ENCODE measurements around the gene GPR22. TPM values are rescaled to one million over a fixed set of nuclear protein-coding genes. Genes with fewer than 3 reads are reported as not detected.

GPR22 gene
- total and polyA plus RNA-seq, 2 donors = 0.02 to 0.05 TPM

DNA sequence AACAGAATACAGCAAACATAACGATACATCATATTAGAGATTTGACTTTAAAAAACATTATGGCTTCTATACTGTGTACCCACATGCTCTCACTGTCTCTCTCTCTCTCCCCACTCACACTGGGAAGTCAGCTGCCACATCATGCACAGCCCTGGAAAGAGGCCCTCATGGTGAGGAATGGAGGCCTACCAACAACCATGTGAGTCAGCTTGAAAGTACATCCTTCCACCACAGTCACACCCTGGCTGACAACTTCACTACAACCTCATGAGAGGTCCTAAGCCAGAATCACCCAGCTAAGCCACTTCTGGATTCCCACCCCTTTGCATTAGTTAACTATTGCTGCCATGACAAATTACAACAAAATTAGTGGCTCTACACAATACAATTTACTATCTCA is 23.3 kb upstream of the GPR22 start:
- WGBS = 100% methylated on average over 1 of the region's 1 CpG
- Histone ChIP-seq H3K27me3 (ENCODE audit: control insufficient read depth in 2 of 2, insufficient read depth in 1 of 2, low read length in 1 of 2) (no peaks in the 10 kb centered on the region), H3K4me1 (ENCODE audit: control insufficient read depth in 2 of 2, insufficient read depth in 2 of 2, low read length in 2 of 2) (no peaks in the 10 kb centered on the region), H3K27ac (ENCODE audit: low read depth in 1 of 2, low read length in 1 of 2) (no peak overlapping the region), H3K36me3 (ENCODE audit: control insufficient read depth in 2 of 2, insufficient read depth in 2 of 2, low read length in 1 of 2) (no peaks in the 10 kb centered on the region), H3K4me3 (ENCODE audit: low read length in 2 of 2) (no peak overlapping the region), H3K9me3 (ENCODE audit: control insufficient read depth in 2 of 2, insufficient read depth in 1 of 2, low read length in 1 of 2) (no peaks in the 10 kb centered on the region)
- no peak for DNase-seq (ENCODE audit: low read depth in 6 of 9, low spot score in 9 of 9)

DNA sequence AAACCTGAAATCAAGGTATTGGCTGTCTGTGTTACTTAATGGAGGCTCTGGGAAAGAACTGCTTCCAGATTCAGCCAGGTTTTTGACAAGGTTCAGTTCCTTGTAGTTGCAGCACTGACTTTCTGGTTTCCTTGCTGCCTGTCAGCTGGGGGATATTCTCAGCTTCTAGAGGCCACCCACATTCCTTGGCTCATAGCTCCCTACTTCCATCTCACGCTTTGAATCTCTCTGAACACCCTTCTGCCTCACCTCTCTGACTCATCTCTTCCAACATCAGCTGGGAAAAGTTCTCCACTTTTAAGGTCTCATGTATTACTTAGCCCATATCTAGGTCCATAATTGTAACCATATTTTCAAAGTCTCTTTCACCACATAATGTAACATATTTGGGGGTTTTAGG is 22.9 kb upstream of the GPR22 start:
- H3K9me3 ChIP-seq (ENCODE audit: control insufficient read depth in 2 of 2, insufficient read depth in 1 of 2, low read length in 1 of 2) = no peaks in the 10 kb centered on the region
- no peak overlapping the region for H3K4me3 ChIP-seq (ENCODE audit: low read length in 2 of 2)
- H3K4me1 ChIP-seq (ENCODE audit: control insufficient read depth in 2 of 2, insufficient read depth in 2 of 2, low read length in 2 of 2) = no peaks in the 10 kb centered on the region
- no peak for DNase-seq (ENCODE audit: low read depth in 6 of 9, low spot score in 9 of 9)
- no peaks in the 10 kb centered on the region for H3K27me3 ChIP-seq (ENCODE audit: control insufficient read depth in 2 of 2, insufficient read depth in 1 of 2, low read length in 1 of 2)
- no peak overlapping the region for H3K27ac ChIP-seq (ENCODE audit: low read depth in 1 of 2, low read length in 1 of 2)
- H3K36me3 ChIP-seq (ENCODE audit: control insufficient read depth in 2 of 2, insufficient read depth in 2 of 2, low read length in 1 of 2) = no peaks in the 10 kb centered on the region
- 100% methylated on average over 1 of the region's 1 CpG for WGBS

DNA sequence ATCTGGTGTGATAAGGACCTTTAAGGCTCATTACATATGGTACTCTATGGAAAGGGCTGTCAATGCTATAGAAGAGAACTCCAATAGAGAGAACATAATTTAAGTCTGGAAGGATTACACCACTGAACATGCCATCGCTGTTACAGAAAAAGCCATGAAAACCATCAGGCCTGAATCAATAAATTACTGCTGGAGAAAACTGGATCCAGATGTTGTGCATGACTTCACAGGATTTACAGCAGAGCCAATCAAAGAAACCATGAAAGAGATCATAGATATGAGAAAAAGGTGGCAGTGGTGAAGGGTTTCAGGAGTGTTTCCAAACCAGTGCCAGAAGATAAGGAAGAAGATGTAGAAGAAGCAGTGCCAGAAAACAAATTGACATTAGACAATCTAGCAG is 18.9 kb upstream of the GPR22 start:
- Histone ChIP-seq H3K9me3 (ENCODE audit: control insufficient read depth in 2 of 2, insufficient read depth in 1 of 2, low read length in 1 of 2) (no peaks in the 10 kb centered on the region), H3K27me3 (ENCODE audit: control insufficient read depth in 2 of 2, insufficient read depth in 1 of 2, low read length in 1 of 2) (no peaks in the 10 kb centered on the region), H3K36me3 (ENCODE audit: control insufficient read depth in 2 of 2, insufficient read depth in 2 of 2, low read length in 1 of 2) (no peaks in the 10 kb centered on the region), H3K4me3 (ENCODE audit: low read length in 2 of 2) (no peak overlapping the region), H3K4me1 (ENCODE audit: control insufficient read depth in 2 of 2, insufficient read depth in 2 of 2, low read length in 2 of 2) (no peaks in the 10 kb centered on the region), H3K27ac (ENCODE audit: low read depth in 1 of 2, low read length in 1 of 2) (no peak overlapping the region)
- DNase-seq (ENCODE audit: low read depth in 6 of 9, low spot score in 9 of 9) = no peak
- 98% methylated on average over 1 of the region's 1 CpG for WGBS

DNA sequence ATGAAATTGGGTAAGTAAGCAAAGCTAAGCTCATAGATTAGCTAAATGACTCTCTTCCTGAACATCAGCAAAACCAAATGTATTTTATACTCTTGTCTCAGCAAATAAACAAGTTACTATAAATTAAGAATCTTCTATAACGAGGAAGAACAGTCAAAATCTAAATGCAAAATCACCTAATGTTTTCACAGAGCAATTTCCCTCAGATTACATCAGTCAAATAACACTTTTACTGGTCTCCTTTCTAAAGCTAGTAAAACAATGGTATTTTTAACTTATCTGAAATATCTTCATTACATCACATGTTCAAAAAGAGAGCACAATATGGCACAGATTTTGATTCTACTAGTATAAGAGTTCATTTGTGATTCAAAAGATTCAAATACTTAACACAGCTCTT is 16.5 kb upstream of the GPR22 start:
- no peak for DNase-seq (ENCODE audit: low read depth in 6 of 9, low spot score in 9 of 9)
- 99% methylated on average over 1 of the region's 1 CpG for WGBS
- no peak overlapping the region for H3K4me3 ChIP-seq (ENCODE audit: low read length in 2 of 2)
- no peaks in the 10 kb centered on the region for H3K36me3 ChIP-seq (ENCODE audit: control insufficient read depth in 2 of 2, insufficient read depth in 2 of 2, low read length in 1 of 2)
- no peak overlapping the region for H3K27ac ChIP-seq (ENCODE audit: low read depth in 1 of 2, low read length in 1 of 2)
- H3K4me1 ChIP-seq (ENCODE audit: control insufficient read depth in 2 of 2, insufficient read depth in 2 of 2, low read length in 2 of 2) = no peaks in the 10 kb centered on the region
- no peaks in the 10 kb centered on the region for H3K9me3 ChIP-seq (ENCODE audit: control insufficient read depth in 2 of 2, insufficient read depth in 1 of 2, low read length in 1 of 2)
- no peaks in the 10 kb centered on the region for H3K27me3 ChIP-seq (ENCODE audit: control insufficient read depth in 2 of 2, insufficient read depth in 1 of 2, low read length in 1 of 2)

DNA sequence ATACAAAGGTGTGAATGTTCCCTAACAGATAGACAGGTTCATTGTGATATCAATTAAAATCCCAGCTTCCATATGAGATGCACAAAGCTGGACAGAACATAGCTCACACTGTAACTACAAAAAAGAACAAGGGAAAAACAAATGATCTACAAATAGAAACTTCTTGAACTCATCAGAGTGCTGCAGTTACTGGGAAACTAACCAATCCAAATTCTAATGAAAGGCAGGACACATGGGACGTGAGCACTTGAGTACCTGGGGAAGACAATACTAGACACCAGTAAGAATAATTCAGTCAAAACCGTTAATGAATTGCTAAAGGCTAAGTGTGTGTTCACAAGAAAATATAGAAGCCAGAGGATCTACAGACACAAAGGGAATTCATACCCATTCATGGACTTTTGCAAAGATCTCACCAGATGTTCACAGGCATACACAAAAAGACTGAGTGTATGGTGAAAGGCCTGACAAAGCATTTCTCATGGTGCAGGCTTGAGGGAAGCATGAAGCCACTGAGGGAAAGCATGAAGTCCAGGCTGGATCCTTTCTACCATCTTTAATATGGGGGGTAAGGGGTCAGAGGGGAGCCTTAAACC is 7.8 kb upstream of the GPR22 start:
- WGBS = 97% methylated on average over 2 of the region's 2 CpGs
- no peak overlapping the region for H3K27ac ChIP-seq (ENCODE audit: low read depth in 1 of 2, low read length in 1 of 2)
- no peak overlapping the region for H3K4me3 ChIP-seq (ENCODE audit: low read length in 2 of 2)
- no peaks in the 10 kb centered on the region for H3K27me3 ChIP-seq (ENCODE audit: control insufficient read depth in 2 of 2, insufficient read depth in 1 of 2, low read length in 1 of 2)
- no peak for DNase-seq (ENCODE audit: low read depth in 6 of 9, low spot score in 9 of 9)
- no peaks in the 10 kb centered on the region for H3K9me3 ChIP-seq (ENCODE audit: control insufficient read depth in 2 of 2, insufficient read depth in 1 of 2, low read length in 1 of 2)
- H3K36me3 ChIP-seq (ENCODE audit: control insufficient read depth in 2 of 2, insufficient read depth in 2 of 2, low read length in 1 of 2) = no peaks in the 10 kb centered on the region
- H3K4me1 ChIP-seq (ENCODE audit: control insufficient read depth in 2 of 2, insufficient read depth in 2 of 2, low read length in 2 of 2) = no peaks in the 10 kb centered on the region

DNA sequence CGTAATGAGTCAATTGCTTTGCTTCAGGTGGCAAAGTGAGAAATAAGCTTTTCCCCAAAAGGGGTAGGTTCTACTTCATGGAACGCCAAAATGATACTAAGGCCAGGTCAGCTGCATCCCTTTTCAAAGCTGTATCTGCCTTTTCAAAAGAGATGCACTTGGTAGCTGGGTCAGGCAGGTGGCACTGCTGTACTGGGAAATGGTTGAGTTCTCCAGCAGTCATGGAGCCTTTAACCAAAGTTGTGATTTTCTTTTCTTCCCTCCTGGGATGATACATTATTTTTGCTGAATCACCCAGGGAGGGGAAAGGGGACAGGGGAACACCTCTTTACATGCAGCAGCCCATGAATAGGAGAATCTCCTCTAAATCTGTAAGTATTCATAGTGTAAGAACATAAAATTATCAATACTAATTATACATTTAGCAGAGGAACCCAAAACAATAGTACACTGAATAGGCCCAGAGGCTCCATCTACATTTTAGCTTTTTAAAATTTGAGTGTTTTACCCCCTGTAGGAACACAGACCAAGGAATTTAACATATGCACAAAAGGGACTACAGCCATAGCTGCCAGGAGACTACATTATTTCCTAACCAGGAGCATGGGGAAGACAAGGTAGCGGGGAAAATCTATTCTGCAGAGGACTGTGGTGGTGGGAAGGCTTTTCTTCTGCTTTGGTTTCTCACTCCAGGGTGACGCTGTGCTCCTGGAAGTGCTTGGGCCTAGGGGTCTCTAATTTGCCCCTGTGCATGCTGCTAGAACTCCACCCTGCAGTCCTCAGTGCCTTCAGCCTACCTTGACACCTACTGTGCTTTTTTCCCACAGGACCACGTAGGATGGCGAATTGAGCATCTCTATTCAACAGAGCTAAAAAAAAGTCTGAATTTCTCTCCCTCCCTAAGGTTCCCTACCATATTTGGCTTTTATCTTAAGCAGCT is 6.4 kb upstream of the GPR22 start:
- DNase-seq (ENCODE audit: low read depth in 6 of 9, low spot score in 9 of 9) = peak in 7 of 9 donors; percentile 11 to 56 (median 21)
- Histone ChIP-seq H3K27ac (ENCODE audit: low read depth in 1 of 2, low read length in 1 of 2) (no peak overlapping the region), H3K4me3 (ENCODE audit: low read length in 2 of 2) (no peak overlapping the region), H3K27me3 (ENCODE audit: control insufficient read depth in 2 of 2, insufficient read depth in 1 of 2, low read length in 1 of 2) (no peaks in the 10 kb centered on the region), H3K9me3 (ENCODE audit: control insufficient read depth in 2 of 2, insufficient read depth in 1 of 2, low read length in 1 of 2) (no peaks in the 10 kb centered on the region), H3K36me3 (ENCODE audit: control insufficient read depth in 2 of 2, insufficient read depth in 2 of 2, low read length in 1 of 2) (no peaks in the 10 kb centered on the region), H3K4me1 (ENCODE audit: control insufficient read depth in 2 of 2, insufficient read depth in 2 of 2, low read length in 2 of 2) (no peaks in the 10 kb centered on the region)
- WGBS = 94% methylated on average over 6 of the region's 6 CpGs

DNA sequence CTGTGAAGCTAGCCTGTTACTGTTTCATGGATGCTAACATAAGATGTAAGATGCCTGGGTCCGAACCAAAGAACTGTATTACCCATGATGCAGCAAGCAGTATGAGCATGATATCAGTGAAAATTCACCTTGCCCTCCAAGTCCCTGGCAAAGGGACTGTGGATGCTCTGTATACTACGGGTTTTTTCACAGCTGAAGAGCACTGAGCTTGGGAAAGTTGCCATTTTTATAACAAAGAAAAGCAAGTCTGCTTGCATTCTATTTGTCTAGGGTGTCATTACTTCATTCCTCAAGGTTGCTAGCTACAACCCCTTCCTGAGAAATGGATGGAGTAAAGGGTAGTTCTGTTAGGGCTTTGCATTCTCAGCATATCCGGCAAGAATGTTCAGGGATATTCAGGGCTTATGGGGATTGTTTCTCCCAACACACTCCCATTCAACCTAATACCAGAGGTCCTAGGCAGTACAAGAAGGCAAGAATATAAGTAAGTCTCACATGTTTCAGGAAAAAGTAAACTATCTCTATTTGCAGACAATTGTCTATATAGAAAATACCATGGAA is 5.1 kb upstream of the GPR22 start:
- Histone ChIP-seq H3K36me3 (ENCODE audit: control insufficient read depth in 2 of 2, insufficient read depth in 2 of 2, low read length in 1 of 2) (no peaks in the 10 kb centered on the region), H3K27ac (ENCODE audit: low read depth in 1 of 2, low read length in 1 of 2) (no peak overlapping the region), H3K4me1 (ENCODE audit: control insufficient read depth in 2 of 2, insufficient read depth in 2 of 2, low read length in 2 of 2) (no peaks in the 10 kb centered on the region), H3K4me3 (ENCODE audit: low read length in 2 of 2) (no peak overlapping the region), H3K27me3 (ENCODE audit: control insufficient read depth in 2 of 2, insufficient read depth in 1 of 2, low read length in 1 of 2) (no peaks in the 10 kb centered on the region), H3K9me3 (ENCODE audit: control insufficient read depth in 2 of 2, insufficient read depth in 1 of 2, low read length in 1 of 2) (no peaks in the 10 kb centered on the region)
- 97% methylated on average over 3 of the region's 3 CpGs for WGBS
- DNase-seq (ENCODE audit: low read depth in 6 of 9, low spot score in 9 of 9) = no peak

DNA sequence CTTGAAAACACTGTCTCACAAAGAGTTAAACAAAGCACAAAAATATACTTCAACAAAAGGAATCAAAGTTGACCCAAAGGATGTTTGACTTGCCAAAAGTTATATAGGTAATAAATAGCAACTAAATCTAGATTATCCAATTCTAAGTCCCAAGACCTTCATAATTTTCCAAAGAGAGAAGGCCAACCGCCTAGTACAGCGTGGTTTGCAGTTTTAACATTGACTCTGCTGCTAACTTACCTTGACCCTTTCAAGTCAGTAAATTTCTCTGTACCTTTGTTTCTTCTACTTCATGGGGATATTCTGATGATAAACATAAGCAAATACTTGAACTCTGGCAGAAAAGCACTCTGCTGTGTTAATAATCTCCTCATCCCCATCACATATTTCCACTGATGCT is 1.9 kb upstream of the GPR22 start:
- Histone ChIP-seq H3K27ac (ENCODE audit: low read depth in 1 of 2, low read length in 1 of 2) (no peak overlapping the region), H3K36me3 (ENCODE audit: control insufficient read depth in 2 of 2, insufficient read depth in 2 of 2, low read length in 1 of 2) (no peaks in the 10 kb centered on the region), H3K4me3 (ENCODE audit: low read length in 2 of 2) (no peak overlapping the region), H3K27me3 (ENCODE audit: control insufficient read depth in 2 of 2, insufficient read depth in 1 of 2, low read length in 1 of 2) (no peaks in the 10 kb centered on the region), H3K9me3 (ENCODE audit: control insufficient read depth in 2 of 2, insufficient read depth in 1 of 2, low read length in 1 of 2) (no peaks in the 10 kb centered on the region), H3K4me1 (ENCODE audit: control insufficient read depth in 2 of 2, insufficient read depth in 2 of 2, low read length in 2 of 2) (no peaks in the 10 kb centered on the region)
- no peak for DNase-seq (ENCODE audit: low read depth in 6 of 9, low spot score in 9 of 9)
- 97% methylated on average over 2 of the region's 2 CpGs for WGBS

DNA sequence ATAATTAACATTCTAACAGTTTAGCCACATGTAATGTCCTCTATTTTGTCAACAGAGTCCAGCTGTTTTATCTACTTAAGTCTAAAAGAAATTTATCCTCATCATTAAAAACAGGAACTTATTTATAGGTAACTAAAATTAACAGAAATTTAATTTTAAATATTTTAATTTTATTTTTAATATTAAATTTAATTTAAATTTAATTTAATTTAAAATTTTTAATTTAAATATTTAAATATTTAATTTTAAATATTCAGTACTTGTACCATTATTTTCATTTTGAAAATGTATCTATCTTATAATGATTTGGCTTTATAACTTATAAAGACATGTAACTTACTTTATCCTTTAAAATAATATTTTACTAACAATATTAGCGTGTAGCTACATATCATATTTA is 1.0 kb upstream of the GPR22 start:
- Histone ChIP-seq H3K4me3 (ENCODE audit: low read length in 2 of 2) (no peak overlapping the region), H3K27me3 (ENCODE audit: control insufficient read depth in 2 of 2, insufficient read depth in 1 of 2, low read length in 1 of 2) (no peaks in the 10 kb centered on the region), H3K9me3 (ENCODE audit: control insufficient read depth in 2 of 2, insufficient read depth in 1 of 2, low read length in 1 of 2) (no peaks in the 10 kb centered on the region), H3K4me1 (ENCODE audit: control insufficient read depth in 2 of 2, insufficient read depth in 2 of 2, low read length in 2 of 2) (no peaks in the 10 kb centered on the region), H3K27ac (ENCODE audit: low read depth in 1 of 2, low read length in 1 of 2) (no peak overlapping the region), H3K36me3 (ENCODE audit: control insufficient read depth in 2 of 2, insufficient read depth in 2 of 2, low read length in 1 of 2) (no peaks in the 10 kb centered on the region)
- 98% methylated on average over 1 of the region's 1 CpG for whole genome bisulfite sequencing
- no peak for DNase-seq (ENCODE audit: low read depth in 6 of 9, low spot score in 9 of 9)

All from thymus (tissue), 11 donors.